Erythroblast (primary cell): ENCODE measurements around the gene DYRK4.

ENCODE experiments used
- GATA1 ChIP-seq: IDR thresholded peaks from 2 replicates; pipeline ENCODE4 v1.6.1; 2011; ENCODE audit warnings: low read depth, mild to moderate bottlenecking, control low read depth, low read length, moderate library complexity
- POLR2A ChIP-seq: IDR thresholded peaks from 2 replicates; pipeline ENCODE4 v1.6.1; 2011; ENCODE audit warnings: mild to moderate bottlenecking, low read length

GRCh38 chr12:4653691-4654090 lies 91.7 kb downstream of the DYRK4 start:
- TF ChIP-seq POLR2A (no peak), GATA1 (no peak)
